WERI-Rb-1 (cell line): Measurements from ENCODE around the gene HPGDS.

ENCODE experiments used
- DNase-seq: peaks from one replicate; pipeline ENCODE4 v3.0.0-alpha.2; 2020
- H3K27ac ChIP-seq: fragments of 250-450 bp; sonication (Bioruptor Pico); 2 replicates; pipeline ENCODE4 v1.5.1; 2020; ENCODE audit warnings: mild to moderate bottlenecking, moderate library complexity
- H3K27me3 ChIP-seq: fragments of 250-450 bp; sonication (Bioruptor Pico); 2 replicates; pipeline ENCODE4 v1.5.1; 2021; ENCODE audit warnings: mild to moderate bottlenecking, low read depth, moderate library complexity; ENCODE audit not compliant: insufficient read depth, severe bottlenecking
- H3K36me3 ChIP-seq: fragments of 250-450 bp; sonication (Bioruptor Pico); 2 replicates; pipeline ENCODE4 v1.5.1; 2020; ENCODE audit warnings: mild to moderate bottlenecking, moderate library complexity
- H3K4me3 ChIP-seq: 2 replicates; pipeline ENCODE4 v1.5.1; 2011; ENCODE audit warnings: low read depth, mild to moderate bottlenecking, control low read depth, low read length
- H3K9me3 ChIP-seq: fragments of 250-450 bp; sonication (Bioruptor Pico); 2 replicates; pipeline ENCODE4 v1.5.1; 2021; ENCODE audit warnings: mild to moderate bottlenecking, moderate library complexity; ENCODE audit not compliant: severe bottlenecking
- TF ChIP-seq, protein P1 (sequence below): IDR thresholded peaks from 2 replicates; pipeline ENCODE4 v1.5.1; 2011; ENCODE audit warnings: low read depth, mild to moderate bottlenecking, control low read depth, inconsistent platforms, low read length

Gene HPGDS

DNA sequence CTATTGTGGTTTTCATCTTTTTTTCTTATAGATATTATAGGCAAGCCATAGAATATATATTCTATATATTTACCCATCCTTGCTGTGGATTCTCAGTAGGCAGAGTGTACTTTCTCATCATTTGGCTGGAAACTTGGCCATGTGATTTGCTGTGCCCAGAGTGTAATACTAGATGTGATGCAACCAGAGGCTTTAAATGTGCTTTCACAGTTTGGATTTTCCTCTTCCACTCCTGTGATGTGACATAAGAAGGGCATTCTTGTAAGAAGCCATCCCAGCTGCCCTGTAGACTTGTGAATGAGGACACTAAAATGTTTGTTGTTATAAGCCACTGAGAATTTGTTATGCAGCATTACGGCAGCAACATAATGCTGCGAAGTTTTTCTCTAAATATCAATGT is 10.4 kb upstream of the HPGDS start:
- H3K9me3 ChIP-seq, result no peaks in the 10 kb centered on the region
- no peak overlapping the region for H3K27ac ChIP-seq
- no peaks in the 10 kb centered on the region for H3K36me3 ChIP-seq
- no peak for DNase-seq
- no peak overlapping the region for H3K4me3 ChIP-seq
- TF ChIP-seq, protein P1, sequence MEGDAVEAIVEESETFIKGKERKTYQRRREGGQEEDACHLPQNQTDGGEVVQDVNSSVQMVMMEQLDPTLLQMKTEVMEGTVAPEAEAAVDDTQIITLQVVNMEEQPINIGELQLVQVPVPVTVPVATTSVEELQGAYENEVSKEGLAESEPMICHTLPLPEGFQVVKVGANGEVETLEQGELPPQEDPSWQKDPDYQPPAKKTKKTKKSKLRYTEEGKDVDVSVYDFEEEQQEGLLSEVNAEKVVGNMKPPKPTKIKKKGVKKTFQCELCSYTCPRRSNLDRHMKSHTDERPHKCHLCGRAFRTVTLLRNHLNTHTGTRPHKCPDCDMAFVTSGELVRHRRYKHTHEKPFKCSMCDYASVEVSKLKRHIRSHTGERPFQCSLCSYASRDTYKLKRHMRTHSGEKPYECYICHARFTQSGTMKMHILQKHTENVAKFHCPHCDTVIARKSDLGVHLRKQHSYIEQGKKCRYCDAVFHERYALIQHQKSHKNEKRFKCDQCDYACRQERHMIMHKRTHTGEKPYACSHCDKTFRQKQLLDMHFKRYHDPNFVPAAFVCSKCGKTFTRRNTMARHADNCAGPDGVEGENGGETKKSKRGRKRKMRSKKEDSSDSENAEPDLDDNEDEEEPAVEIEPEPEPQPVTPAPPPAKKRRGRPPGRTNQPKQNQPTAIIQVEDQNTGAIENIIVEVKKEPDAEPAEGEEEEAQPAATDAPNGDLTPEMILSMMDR, result no peak
- no peaks in the 10 kb centered on the region for H3K27me3 ChIP-seq

DNA sequence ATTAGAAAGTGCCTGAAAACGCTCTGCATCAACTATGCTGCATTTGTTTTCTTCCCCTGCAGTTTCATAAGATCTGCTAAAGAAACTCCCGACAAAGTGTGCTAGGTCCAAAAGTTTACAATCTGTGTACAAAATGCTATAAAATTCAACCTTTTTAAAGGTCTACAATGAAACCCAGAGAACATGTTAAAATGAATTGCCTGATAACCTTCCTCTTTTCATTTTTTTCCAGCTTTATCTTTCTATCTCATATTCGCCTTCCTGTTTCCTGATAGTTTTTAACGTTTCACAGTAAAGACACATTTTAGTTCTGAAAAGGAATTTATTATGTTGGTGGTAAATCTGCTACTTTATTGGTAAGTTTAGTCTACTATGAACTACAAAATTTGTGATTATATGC is 9.5 kb upstream of the HPGDS start:
- no peak overlapping the region for H3K4me3 ChIP-seq
- no peaks in the 10 kb centered on the region for H3K36me3 ChIP-seq
- no peak overlapping the region for H3K27ac ChIP-seq
- no peak for DNase-seq
- H3K27me3 ChIP-seq, result no peaks in the 10 kb centered on the region
- H3K9me3 ChIP-seq, result no peaks in the 10 kb centered on the region
- TF ChIP-seq, protein P1, result no peak

DNA sequence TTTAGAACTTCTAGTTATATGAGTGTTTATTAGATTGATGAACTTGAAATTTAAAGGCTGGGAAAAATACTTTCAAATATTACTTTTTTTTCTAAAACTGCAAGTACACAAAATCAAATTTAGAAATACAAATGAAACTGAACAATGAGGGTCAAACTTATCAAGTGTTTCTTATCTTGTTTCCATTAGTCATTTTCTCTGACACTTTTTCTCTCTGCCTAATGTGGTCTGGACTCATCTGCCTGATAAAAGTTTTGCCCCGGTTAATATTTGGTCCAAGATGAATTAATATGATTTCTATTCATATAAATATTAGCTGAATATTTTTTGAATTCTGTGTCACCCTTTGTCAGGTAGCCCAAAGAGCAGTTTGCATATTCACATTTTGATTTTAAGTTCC is 8.7 kb upstream of the HPGDS start:
- TF ChIP-seq, protein P1, result no peak
- H3K27me3 ChIP-seq, result no peaks in the 10 kb centered on the region
- no peak for DNase-seq
- H3K27ac ChIP-seq, result no peak overlapping the region
- H3K9me3 ChIP-seq, result no peaks in the 10 kb centered on the region
- H3K36me3 ChIP-seq, result no peaks in the 10 kb centered on the region
- no peak overlapping the region for H3K4me3 ChIP-seq

GRCh38 chr4:94350095-94350494 is 7.5 kb upstream of the HPGDS start:
- no peaks in the 10 kb centered on the region for H3K36me3 ChIP-seq
- no peaks in the 10 kb centered on the region for H3K9me3 ChIP-seq
- no peak overlapping the region for H3K4me3 ChIP-seq
- no peaks in the 10 kb centered on the region for H3K27me3 ChIP-seq
- no peak for DNase-seq
- H3K27ac ChIP-seq, result no peak overlapping the region
- TF ChIP-seq, protein P1, result no peak

DNA sequence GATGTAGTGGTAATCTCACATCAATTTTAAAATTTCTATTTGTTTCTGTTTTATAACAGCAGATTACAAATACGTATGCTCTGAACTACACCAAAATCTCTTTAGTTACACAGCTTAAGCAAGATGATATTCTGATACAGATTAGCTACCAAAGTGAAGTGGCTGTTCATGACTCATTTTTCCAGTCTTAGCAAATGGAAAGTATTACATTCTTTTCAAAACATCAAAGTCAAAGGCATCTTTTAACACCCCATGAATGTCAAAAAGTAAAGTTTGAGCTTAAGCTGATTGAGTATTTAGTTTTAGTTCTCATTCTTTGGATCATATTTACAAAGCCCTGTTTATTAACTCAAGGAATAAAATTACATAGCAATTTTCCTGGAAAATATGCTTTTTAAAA is 6.6 kb upstream of the HPGDS start:
- Histone ChIP-seq H3K27ac (no peak overlapping the region), H3K36me3 (no peaks in the 10 kb centered on the region), H3K27me3 (no peaks in the 10 kb centered on the region), H3K4me3 (no peak overlapping the region), H3K9me3 (no peaks in the 10 kb centered on the region)
- TF ChIP-seq, protein P1, result no peak
- DNase-seq, result no peak

DNA sequence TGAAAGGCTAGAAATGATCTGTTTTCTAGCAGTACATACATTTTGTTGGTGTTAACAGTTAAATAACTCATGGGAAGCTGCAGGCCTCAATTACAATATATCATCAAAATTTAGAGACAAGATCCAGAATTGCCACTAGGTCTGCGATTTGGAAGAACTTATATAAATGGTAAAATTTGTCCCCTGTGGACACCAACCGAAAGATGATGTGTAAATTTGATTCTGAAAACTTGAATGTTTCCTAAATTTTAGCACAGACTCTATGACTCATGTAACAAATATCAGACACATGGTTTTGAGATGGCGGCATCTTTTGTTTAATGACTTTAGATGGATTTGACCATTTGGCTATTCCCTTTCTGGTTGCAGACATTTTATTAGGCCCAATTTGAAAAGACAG is 6.0 kb upstream of the HPGDS start:
- Histone ChIP-seq H3K27ac (no peak overlapping the region), H3K36me3 (no peaks in the 10 kb centered on the region), H3K9me3 (no peaks in the 10 kb centered on the region), H3K27me3 (no peaks in the 10 kb centered on the region), H3K4me3 (no peak overlapping the region)
- DNase-seq, result no peak
- TF ChIP-seq, protein P1, result no peak
